Skeletal muscle satellite cell (primary cell): ENCODE measurements around the gene FAH.
A peak's percentile ranks its signal among the peaks of the same experiment; 100 is the strongest.

Experiments used
- H3K27me3 ChIP-seq: 2 replicates; pipeline ENCODE4 v1.7.0; 2013; ENCODE audit warnings: low read length; ENCODE audit not compliant: control insufficient read depth, insufficient read depth
- H3K36me3 ChIP-seq: 2 replicates; pipeline ENCODE4 v1.7.0; 2013; ENCODE audit warnings: mild to moderate bottlenecking, control low read depth, low read length; ENCODE audit not compliant: insufficient read depth
- H3K4me1 ChIP-seq: 2 replicates; pipeline ENCODE4 v1.7.0; 2013; ENCODE audit warnings: low read length; ENCODE audit not compliant: control insufficient read depth, insufficient read depth
- H3K4me2 ChIP-seq: 2 replicates; pipeline ENCODE4 v1.7.0; 2013; ENCODE audit warnings: mild to moderate bottlenecking, low read length
- H3K4me3 ChIP-seq: 2 replicates; pipeline ENCODE4 v1.7.0; 2013; ENCODE audit warnings: low read length
- H3K9ac ChIP-seq: 2 replicates; pipeline ENCODE4 v1.7.0; 2013; ENCODE audit warnings: mild to moderate bottlenecking, low read depth, low read length, moderate library complexity
- H3K9me3 ChIP-seq: replicated peaks from 2 replicates; pipeline ENCODE4 v1.7.0; 2013; ENCODE audit warnings: mild to moderate bottlenecking, control low read depth, low read length

Gene FAH

GRCh38 chr15:80175436-80175835 is 22.6 kb downstream of the FAH start:
- Histone ChIP-seq H3K4me1 (peaks cover 36% of the 10 kb centered on the region), H3K9me3 (no peaks in the 10 kb centered on the region), H3K4me2 (no peak overlapping the region), H3K4me3 (no peak overlapping the region), H3K36me3 (peaks cover 22% of the 10 kb centered on the region), H3K27me3 (no peaks in the 10 kb centered on the region), H3K9ac (no peak overlapping the region)

- Histone ChIP-seq H3K4me1 (peaks cover 36% of the 10 kb centered on the region), H3K36me3 (peaks cover 29% of the 10 kb centered on the region), H3K4me3 (no peak overlapping the region)
These were observed 23.6 kb downstream of the FAH start for GRCh38 chr15:80176443-80176842.

GRCh38 chr15:80177156-80177555 is 24.4 kb downstream of the FAH start:
- peaks cover 29% of the 10 kb centered on the region for H3K36me3 ChIP-seq
- no peak overlapping the region for H3K4me2 ChIP-seq
- H3K4me1 ChIP-seq: peaks cover 36% of the 10 kb centered on the region
- H3K27me3 ChIP-seq: no peaks in the 10 kb centered on the region
- H3K4me3 ChIP-seq: no peak overlapping the region
- H3K9ac ChIP-seq: no peak overlapping the region
- H3K9me3 ChIP-seq: no peaks in the 10 kb centered on the region

More at GRCh38 chr15:80176443-80176842, 23.6 kb downstream of the FAH start:
- no peaks in the 10 kb centered on the region for H3K27me3 ChIP-seq
- H3K4me2 ChIP-seq: no peak overlapping the region
- no peaks in the 10 kb centered on the region for H3K9me3 ChIP-seq
- no peak overlapping the region for H3K9ac ChIP-seq

- Histone ChIP-seq H3K36me3 (peaks cover 38% of the 10 kb centered on the region), H3K4me1 (peaks cover 33% of the 10 kb centered on the region), H3K4me3 (peak overlapping the region; percentile 24), H3K9me3 (no peaks in the 10 kb centered on the region), H3K27me3 (no peaks in the 10 kb centered on the region), H3K4me2 (peak overlapping the region; percentile 68), H3K9ac (peak overlapping the region; percentile 16)
These were observed 26.4 kb downstream of the FAH start for GRCh38 chr15:80179025-80179759.

GRCh38 chr15:80179935-80180334 is 27.1 kb downstream of the FAH start:
- Histone ChIP-seq H3K4me1 (peaks cover 26% of the 10 kb centered on the region), H3K36me3 (peaks cover 36% of the 10 kb centered on the region), H3K9me3 (no peaks in the 10 kb centered on the region), H3K27me3 (no peaks in the 10 kb centered on the region), H3K4me3 (no peak overlapping the region), H3K9ac (peak overlapping the region; percentile 16), H3K4me2 (peak overlapping the region; percentile 68)

- Histone ChIP-seq H3K9me3 (no peaks in the 10 kb centered on the region), H3K4me3 (no peak overlapping the region), H3K9ac (no peak overlapping the region), H3K36me3 (peaks cover 39% of the 10 kb centered on the region), H3K27me3 (no peaks in the 10 kb centered on the region), H3K4me2 (no peak overlapping the region), H3K4me1 (peaks cover 25% of the 10 kb centered on the region)
These were observed 27.7 kb downstream of the FAH start for GRCh38 chr15:80180468-80180867.

GRCh38 chr15:80180986-80181385 is 28.2 kb downstream of the FAH start:
- H3K36me3 ChIP-seq: peaks cover 41% of the 10 kb centered on the region

GRCh38 chr15:80182611-80183261 is 29.9 kb downstream of the FAH start:
- H3K4me1 ChIP-seq: peaks cover 25% of the 10 kb centered on the region
- H3K9ac ChIP-seq: no peak overlapping the region
- H3K4me3 ChIP-seq: no peak overlapping the region
- no peaks in the 10 kb centered on the region for H3K27me3 ChIP-seq
- H3K9me3 ChIP-seq: no peaks in the 10 kb centered on the region
- no peak overlapping the region for H3K4me2 ChIP-seq
- H3K36me3 ChIP-seq: peaks cover 43% of the 10 kb centered on the region

More at GRCh38 chr15:80180986-80181385, 28.2 kb downstream of the FAH start:
- Histone ChIP-seq H3K27me3 (no peaks in the 10 kb centered on the region), H3K9ac (no peak overlapping the region), H3K4me1 (peaks cover 25% of the 10 kb centered on the region), H3K4me2 (no peak overlapping the region), H3K9me3 (no peaks in the 10 kb centered on the region), H3K4me3 (no peak overlapping the region)

GRCh38 chr15:80183306-80183705 is 30.5 kb downstream of the FAH start:
- H3K4me1 ChIP-seq: peaks cover 25% of the 10 kb centered on the region
- peaks cover 43% of the 10 kb centered on the region for H3K36me3 ChIP-seq
- H3K9ac ChIP-seq: no peak overlapping the region
- no peaks in the 10 kb centered on the region for H3K27me3 ChIP-seq
- H3K4me2 ChIP-seq: no peak overlapping the region
- no peak overlapping the region for H3K4me3 ChIP-seq
- no peaks in the 10 kb centered on the region for H3K9me3 ChIP-seq

- Histone ChIP-seq H3K9ac (no peak overlapping the region), H3K4me3 (no peak overlapping the region), H3K4me2 (no peak overlapping the region), H3K36me3 (peaks cover 43% of the 10 kb centered on the region), H3K27me3 (no peaks in the 10 kb centered on the region), H3K9me3 (no peaks in the 10 kb centered on the region), H3K4me1 (peaks cover 22% of the 10 kb centered on the region)
These were observed 31.1 kb downstream of the FAH start for GRCh38 chr15:80183886-80184285.

- Histone ChIP-seq H3K9me3 (no peaks in the 10 kb centered on the region), H3K36me3 (peaks cover 43% of the 10 kb centered on the region), H3K9ac (no peak overlapping the region), H3K27me3 (no peaks in the 10 kb centered on the region), H3K4me1 (peaks cover 18% of the 10 kb centered on the region), H3K4me2 (no peak overlapping the region), H3K4me3 (no peak overlapping the region)
These were observed 31.8 kb downstream of the FAH start for GRCh38 chr15:80184554-80184953.

- peaks cover 41% of the 10 kb centered on the region for H3K36me3 ChIP-seq
- H3K9me3 ChIP-seq: no peaks in the 10 kb centered on the region
- H3K4me2 ChIP-seq: no peak overlapping the region
- no peaks in the 10 kb centered on the region for H3K27me3 ChIP-seq
- no peak overlapping the region for H3K4me3 ChIP-seq
- H3K4me1 ChIP-seq: peaks cover 12% of the 10 kb centered on the region
- no peak overlapping the region for H3K9ac ChIP-seq
These were observed 32.4 kb downstream of the FAH start for GRCh38 chr15:80185152-80185551.
